Urinary bladder (tissue), 4 donors: ENCODE data around the gene CCDC51. TPM values are rescaled to one million over a fixed set of nuclear protein-coding genes. Genes with fewer than 3 reads are reported as not detected.
"Not testable (repeated sequence)": the region's sequence is repeated elsewhere in the genome, so short reads cannot be mapped to it uniquely, and the experiment has no call there.

ENCODE experiments used
- DNase-seq: peaks from one replicate; pipeline ENCODE4 v3.0.0-alpha.2; 2015; ENCODE audit errors: extremely low spot score
- H3K27ac ChIP-seq: one replicate; pipeline ENCODE4 v1.5.1; 2013; ENCODE audit warnings: low read depth, mild to moderate bottlenecking, moderate library complexity
- H3K36me3 ChIP-seq: one replicate; pipeline ENCODE4 v1.6.1; 2013; ENCODE audit warnings: mild to moderate bottlenecking, moderate library complexity; ENCODE audit not compliant: insufficient read depth
- H3K4me1 ChIP-seq: one replicate; pipeline ENCODE4 v1.6.1; 2013; ENCODE audit warnings: mild to moderate bottlenecking, moderate library complexity; ENCODE audit not compliant: insufficient read depth
- H3K4me3 ChIP-seq: one replicate; pipeline ENCODE4 v1.5.1; 2013; ENCODE audit warnings: low read depth, low read length
- WGBS: extraction: QIAGEN DNeasy Blood & Tissue Kit; methylation state at CpG from one replicate; pipeline ENCODE4 v1.1.7; 2013; 5-methylcytosine and 5-hydroxymethylcytosine counted together
- polyA plus RNA-seq: library from polyadenylated mRNA; stranded (reverse); fragments of 200-250 nt; gene quantifications from one replicate; pipeline ENCODE4 v1.2.3, GENCODE V29; 2013
- total RNA-seq: library from RNA; depleted of rRNA; stranded (reverse); fragments of >200 nt; gene quantifications from one replicate; pipeline ENCODE4 v1.2.3, GENCODE V29; 2014
- donor health status: healthy with polysubstance abuse.
- donor health status: healthy.

CCDC51 gene
- total and polyA plus RNA-seq, 2 donors = 6.0 to 17.6 TPM

GRCh38 chr3:48408823-48409281, 31.1 kb downstream of the CCDC51 start:
- WGBS = 86% methylated on average over 4 of the region's 4 CpGs
- no peaks in the 10 kb centered on the region for H3K4me1 ChIP-seq
- H3K4me3 ChIP-seq = no peak overlapping the region
- H3K36me3 ChIP-seq = peaks cover 2% of the 10 kb centered on the region
- no peak for DNase-seq
- H3K27ac ChIP-seq = no peak overlapping the region

DNA sequence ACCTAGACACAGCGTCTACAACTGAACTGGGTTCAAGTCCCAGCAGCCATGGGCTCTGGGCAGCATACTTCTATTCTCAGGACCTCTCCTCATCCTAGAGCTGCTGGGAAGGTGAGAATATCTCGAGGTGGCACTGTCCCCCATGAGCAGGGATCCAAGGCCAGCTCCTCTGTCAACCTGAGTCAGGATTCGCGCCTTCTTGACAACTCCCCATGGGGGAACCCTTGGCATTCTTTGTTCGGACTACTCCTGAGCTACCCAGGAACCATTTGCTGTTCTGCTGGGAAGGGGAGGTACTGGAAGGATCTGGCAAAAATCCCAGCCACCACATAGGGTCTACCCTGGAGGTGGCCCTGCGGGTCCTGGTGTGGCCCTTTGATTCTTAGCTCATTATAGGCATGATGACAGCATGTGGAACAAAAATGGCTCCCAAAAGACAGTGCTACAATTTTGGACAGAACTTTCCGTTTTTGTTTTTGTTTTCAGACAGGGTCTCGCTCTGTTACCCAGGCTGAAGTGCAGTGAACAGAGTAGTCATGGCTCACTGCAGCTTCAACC, 32.3 kb downstream of the CCDC51 start:
- no peaks in the 10 kb centered on the region for H3K4me1 ChIP-seq
- DNase-seq = no peak
- H3K4me3 ChIP-seq = no peak overlapping the region
- no peak overlapping the region for H3K27ac ChIP-seq
- H3K36me3 ChIP-seq = peaks cover 1% of the 10 kb centered on the region
- 93% methylated on average over 8 of the region's 8 CpGs for WGBS

- H3K4me3 ChIP-seq = no peak overlapping the region
- H3K36me3 ChIP-seq = no peaks in the 10 kb centered on the region
- WGBS = 90% methylated on average over 18 of the region's 18 CpGs
- H3K4me1 ChIP-seq = no peaks in the 10 kb centered on the region
- no peak overlapping the region for H3K27ac ChIP-seq
- DNase-seq = no peak
Observed at GRCh38 chr3:48406443-48407431, 33.2 kb downstream of the CCDC51 start.

DNA sequence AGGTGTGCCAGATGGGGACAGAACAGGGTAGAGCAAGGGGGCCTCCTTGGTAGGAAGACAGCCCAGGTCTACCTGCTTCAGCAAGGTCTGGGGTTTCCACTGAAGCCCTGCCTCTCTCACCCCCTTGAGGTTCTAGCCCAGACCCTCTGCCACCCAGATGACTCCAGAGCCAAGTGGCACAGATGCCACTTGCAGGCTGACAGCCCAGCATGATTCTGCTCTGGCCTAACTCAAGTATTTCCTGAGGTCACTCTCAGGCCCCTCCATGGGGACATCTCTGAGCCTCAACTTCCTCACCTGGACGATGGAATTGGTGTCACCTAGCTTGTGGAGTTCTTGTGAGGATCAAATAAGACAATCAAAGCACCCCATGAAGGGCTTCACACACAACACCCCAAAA, 33.9 kb downstream of the CCDC51 start:
- Histone ChIP-seq H3K36me3 (no peaks in the 10 kb centered on the region), H3K4me1 (no peaks in the 10 kb centered on the region), H3K4me3 (no peak overlapping the region), H3K27ac (no peak overlapping the region)
- no peak for DNase-seq
- 80% methylated on average over 1 of the region's 1 CpG for WGBS

DNA sequence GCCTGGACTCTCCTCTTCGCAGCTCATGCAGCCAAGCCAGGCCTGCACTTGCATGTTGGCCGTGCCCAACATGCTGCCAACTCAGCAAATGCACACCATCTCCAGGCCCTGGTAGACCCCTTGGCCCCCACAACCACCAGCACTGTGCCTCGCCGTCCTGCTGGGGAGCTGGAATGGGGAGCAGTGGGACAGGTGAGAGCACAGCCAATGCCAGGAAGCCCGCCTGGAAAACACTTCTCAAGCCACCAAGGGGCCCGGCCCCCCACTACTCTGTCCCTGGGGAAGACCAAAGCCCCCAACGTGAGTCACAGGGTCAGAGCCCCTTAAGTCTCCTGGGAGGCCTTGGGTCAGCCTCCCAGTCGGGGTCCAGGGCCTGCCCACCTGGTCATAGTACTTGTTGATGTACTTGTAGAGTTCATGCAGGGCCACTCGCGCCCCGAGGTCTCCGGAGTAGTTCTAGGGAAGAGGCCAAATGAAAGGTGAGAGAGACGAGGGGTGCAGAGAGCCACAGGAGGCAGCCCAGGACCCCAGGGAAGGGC, 34.5 kb downstream of the CCDC51 start:
- Histone ChIP-seq H3K4me1 (no peaks in the 10 kb centered on the region), H3K27ac (no peak overlapping the region), H3K36me3 (no peaks in the 10 kb centered on the region), H3K4me3 (no peak overlapping the region)
- 88% methylated on average over 13 of the region's 13 CpGs for WGBS
- no peak for DNase-seq

GRCh38 chr3:48404440-48405342, 35.2 kb downstream of the CCDC51 start:
- no peak for DNase-seq
- H3K27ac ChIP-seq = no peak overlapping the region
- no peaks in the 10 kb centered on the region for H3K36me3 ChIP-seq

GRCh38 chr3:48403533-48404439, 36.1 kb downstream of the CCDC51 start:
- Histone ChIP-seq H3K27ac (no peak overlapping the region), H3K4me3 (no peak overlapping the region), H3K36me3 (no peaks in the 10 kb centered on the region), H3K4me1 (no peaks in the 10 kb centered on the region)
- 90% methylated on average over 15 of the region's 15 CpGs for WGBS
- DNase-seq = no peak

More at GRCh38 chr3:48404440-48405342, 35.2 kb downstream of the CCDC51 start:
- H3K4me3 ChIP-seq = no peak overlapping the region
- WGBS = 85% methylated on average over 21 of the region's 21 CpGs
- no peaks in the 10 kb centered on the region for H3K4me1 ChIP-seq

DNA sequence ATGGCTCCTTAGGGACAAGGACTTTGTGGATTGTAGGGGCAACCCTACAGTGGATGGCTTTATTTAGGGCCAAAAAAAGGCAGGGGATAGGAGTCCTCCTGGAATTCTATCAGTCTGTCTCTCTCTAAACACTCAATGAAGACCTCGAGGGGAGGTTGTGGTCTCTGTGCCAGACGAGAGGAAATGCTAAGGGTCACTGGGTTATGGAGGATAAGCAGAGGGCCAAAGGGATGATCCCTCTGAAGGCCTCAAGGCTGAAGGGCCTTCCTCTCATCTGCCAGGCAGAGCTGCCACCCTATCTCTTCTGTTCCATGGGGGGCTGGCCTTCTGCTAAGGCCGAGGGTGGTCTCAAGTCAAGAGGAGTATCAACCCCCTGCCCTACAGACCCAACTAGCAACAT, 37.0 kb downstream of the CCDC51 start:
- Histone ChIP-seq H3K4me1 (no peaks in the 10 kb centered on the region), H3K27ac (peak overlapping the region; percentile 11), H3K4me3 (no peak overlapping the region), H3K36me3 (no peaks in the 10 kb centered on the region)
- DNase-seq = no peak
- 67% methylated on average over 3 of the region's 3 CpGs for WGBS

DNA sequence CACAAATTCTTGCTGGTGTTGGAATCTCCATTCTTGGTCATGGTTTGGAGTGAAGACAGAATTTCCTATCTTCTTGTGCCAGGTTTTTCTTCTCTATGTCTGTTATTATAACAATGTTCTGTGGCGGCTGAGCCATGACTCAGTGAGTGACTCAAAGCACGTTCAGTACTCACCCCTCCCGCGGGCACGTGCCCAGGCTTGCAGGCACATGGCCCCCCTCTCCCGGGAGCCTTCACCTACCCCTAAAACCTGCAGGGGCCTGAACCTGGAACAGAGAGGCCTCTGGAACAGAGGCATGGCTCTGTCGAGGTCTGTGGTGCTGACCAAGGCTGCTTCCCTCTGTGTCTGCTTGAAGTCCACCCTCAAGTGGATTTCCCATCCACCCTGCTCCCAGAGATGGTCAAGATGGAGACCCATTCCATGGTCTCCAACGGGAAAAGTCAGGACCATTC, 37.6 kb downstream of the CCDC51 start:
- H3K36me3 ChIP-seq = no peaks in the 10 kb centered on the region
- peak overlapping the region; percentile 11 for H3K27ac ChIP-seq
- no peak overlapping the region for H3K4me3 ChIP-seq
- no peaks in the 10 kb centered on the region for H3K4me1 ChIP-seq
- peak; percentile 26 for DNase-seq
- 16% methylated on average over 8 of the region's 8 CpGs for WGBS

GRCh38 chr3:48401434-48401901, 38.5 kb downstream of the CCDC51 start:
- not testable (repeated sequence) for DNase-seq, H3K4me3 ChIP-seq, H3K36me3 ChIP-seq, H3K4me1 ChIP-seq
- WGBS = 90% methylated on average over 12 of the region's 12 CpGs
- H3K27ac ChIP-seq = peak overlapping the region; percentile 70

GRCh38 chr3:48400824-48401433, 39.0 kb downstream of the CCDC51 start:
- 58% methylated on average over 6 of the region's 6 CpGs for WGBS
- Histone ChIP-seq H3K4me1 (no peaks in the 10 kb centered on the region), H3K36me3 (no peaks in the 10 kb centered on the region), H3K27ac (no peak overlapping the region), H3K4me3 (no peak overlapping the region)
- no peak for DNase-seq
